Liver (tissue), 3 donors: ENCODE data around the gene BCL2.

Experiments used
- ATF3 ChIP-seq: IDR thresholded peaks from 2 replicates; pipeline ENCODE4 v1.6.1; 2016; ENCODE audit warnings: antibody characterized with exemption
- CTCF ChIP-seq: fragments of 150-350 bp; IDR thresholded peaks from 2 replicates; pipeline ENCODE4 v1.5.1; 2017; ENCODE audit warnings: improper control_type of control experiment, low read depth, low read length; ENCODE audit not compliant: missing input control
- EGR1 ChIP-seq, 2 donors: IDR thresholded peaks; 2 replicates each; pipeline ENCODE4 v1.6.1; 2016 to 2018; ENCODE audit warnings: antibody characterized with exemption in 2 of 2, low read depth in 2 of 2
- GABPA ChIP-seq, 2 donors: IDR thresholded peaks in 1 of 2; conservative IDR thresholded peaks in 1 of 2; 2 replicates each; pipeline ENCODE4 v1.6.1; 2016; ENCODE audit warnings: antibody characterized with exemption in 2 of 2, mild to moderate bottlenecking in 1 of 2, moderate library complexity in 1 of 2
- HNF4G ChIP-seq: IDR thresholded peaks from 2 replicates; pipeline ENCODE4 v1.6.1; 2016; ENCODE audit warnings: antibody characterized with exemption
- JUND ChIP-seq, 2 donors: IDR thresholded peaks; 2 replicates each; pipeline ENCODE4 v1.6.1; 2016; ENCODE audit warnings: antibody characterized with exemption in 2 of 2
- MAX ChIP-seq: IDR thresholded peaks from 2 replicates; pipeline ENCODE4 v1.6.1; 2016; ENCODE audit warnings: antibody characterized with exemption
- RAD21 ChIP-seq, 2 donors: IDR thresholded peaks; 2 replicates each; pipeline ENCODE4 v1.6.1; 2016; ENCODE audit warnings: antibody characterized with exemption in 2 of 2, mild to moderate bottlenecking in 2 of 2
- RXRA ChIP-seq, 2 donors: IDR thresholded peaks; 2 replicates each; pipeline ENCODE4 v1.6.1; 2017 to 2018; ENCODE audit warnings: antibody characterized with exemption in 2 of 2, mild to moderate bottlenecking in 1 of 2
- SP1 ChIP-seq: IDR thresholded peaks from 2 replicates; pipeline ENCODE4 v1.6.1; 2018; ENCODE audit warnings: antibody characterized with exemption, mild to moderate bottlenecking
- TAF1 ChIP-seq: conservative IDR thresholded peaks from 2 replicates; pipeline ENCODE4 v1.6.1; 2016; ENCODE audit warnings: antibody characterized with exemption, mild to moderate bottlenecking
- YY1 ChIP-seq: IDR thresholded peaks from 2 replicates; pipeline ENCODE4 v1.6.1; 2016; ENCODE audit warnings: antibody characterized with exemption, mild to moderate bottlenecking
- donor health status: healthy.
- donor health status: healthy.

GRCh38 chr18:63218472-63218871 lies 101.1 kb downstream of the BCL2 start:
- TF ChIP-seq SP1 (no peak), TAF1 (no peak), YY1 (no peak), CTCF (no peak), ATF3 (no peak), RAD21 (IDR thresholded peaks at IDR 0.05) (no peak), RXRA (IDR thresholded peaks at IDR 0.05) (no peak), EGR1 (IDR thresholded peaks at IDR 0.05; ENCODE audit: low read depth in 2 of 2) (no peak), MAX (no peak), GABPA (IDR thresholded peaks at IDR 0.05 in 1 of 2, conservative IDR thresholded peaks at IDR 0.05 in 1 of 2) (no peak), JUND (IDR thresholded peaks at IDR 0.05) (no peak), HNF4G (no peak)
